Ovary (tissue), 9 donors: ENCODE results near the gene MAP3K7. TPM values are rescaled to one million over a fixed set of nuclear protein-coding genes. Genes with fewer than 3 reads are reported as not detected.
A peak's percentile ranks its signal among the peaks of the same experiment; 100 is the strongest.

Experiments
- DNase-seq, 5 donors: peaks; one replicate each; pipeline ENCODE4 v3.0.0-alpha.2; 2019 to 2020
- H3K27ac ChIP-seq, 2 donors: fragments of 200-600 bp; one replicate each; pipeline versions ENCODE4 v1.5.1 to v1.8.0; 2019 to 2022
- H3K27me3 ChIP-seq: fragments of 200-600 bp; one replicate; pipeline ENCODE4 v1.8.0; 2022
- H3K36me3 ChIP-seq: fragments of 200-600 bp; sonication (generic); one replicate; pipeline ENCODE4 v1.5.1; 2019
- H3K4me1 ChIP-seq: one replicate; pipeline ENCODE4 v1.8.1; 2013; ENCODE audit warnings: mild to moderate bottlenecking, moderate library complexity; ENCODE audit not compliant: insufficient read depth
- H3K4me3 ChIP-seq: fragments of 200-600 bp; sonication (generic); one replicate; pipeline ENCODE4 v1.5.1; 2017
- H3K9me3 ChIP-seq, 2 donors: fragments of 200-600 bp in 1 of 2; sonication (generic) in 1 of 2; one replicate each; pipeline versions ENCODE4 v1.5.1 to v1.8.1; 2013 to 2019; ENCODE audit warnings: mild to moderate bottlenecking in 1 of 2, moderate library complexity in 1 of 2
- EP300 ChIP-seq: sonication (generic); formaldehyde crosslinking; IDR thresholded peaks from one replicate; pipeline ENCODE4 v1.6.1; 2017; ENCODE audit warnings: antibody characterized with exemption
- POLR2A ChIP-seq: fragments of 450-650 bp; IDR thresholded peaks from one replicate; pipeline ENCODE4 v1.6.1; 2017; ENCODE audit warnings: antibody characterized with exemption, mild to moderate bottlenecking, moderate library complexity
- whole genome bisulfite sequencing, 3 donors: extraction: QIAGEN DNeasy Blood & Tissue Kit in 1 of 3; methylation state at CpG; one replicate each; pipeline versions ENCODE4 v1.1.5 to v1.1.7; 2013 to 2017; 5-methylcytosine and 5-hydroxymethylcytosine counted together
- intact Hi-C, 4 donors: fragments of 100-400 bp; cut with DNase I; formaldehyde crosslinking; loops; one replicate each; pipeline versions ENCODE4 v1.11.0 to v1.15.1; 2022 to 2023
- polyA plus RNA-seq, 2 donors: library from polyadenylated mRNA; stranded (reverse); fragments of 200-250 nt in 1 of 2; fragments of 350-450 nt in 1 of 2; fragmentation: Illumina TruSeq in 1 of 2; extraction: RNeasy Lipid Tissue Mini Kit (QIAGEN cat#74804) in 1 of 2; gene quantifications; one replicate each; pipeline ENCODE4 v1.2.3, GENCODE V29; 2013 to 2014
- total RNA-seq, 7 donors: library from RNA; depleted of rRNA in 2 of 7; stranded (reverse); fragments of >200 nt in 2 of 7; fragmentation: NEBNext Ultra II Directional in 3 of 7; extraction: Animal tissue kit (Norgen Biotek cat#: 25700) in 3 of 7; gene quantifications; one replicate each; pipeline versions ENCODE4 v1.1.0 to v1.2.4, GENCODE V29; 2016 to 2023
- TF ChIP-seq, protein P1 (sequence below), 3 donors: fragments of 450-650 bp in 2 of 3; fragments of 200-600 bp in 1 of 3; IDR thresholded peaks; one replicate each; pipeline versions ENCODE4 v1.5.1 to v1.8.0; 2016 to 2022; ENCODE audit warnings: antibody characterized with exemption in 3 of 3, mild to moderate bottlenecking in 1 of 3
- donor health status: DM: no; HTN: no; CAD: no; lungs with moderate emphysema.
- donor health status: DM: no; HTN: no; CAD: no.
- donor health status: Bipolar disorder and iron deficiency.
- donor health status: DM: yes; HTN: yes; CAD: no.
- donor health status: DM: no; HTN: no; CAD: no.
- donor health status: DM: yes; HTN: yes; CAD: no.

The MAP3K7 gene
- total and polyA plus RNA-seq, 9 donors, result 14.1 to 30.5 (median 24.9) TPM

- TF ChIP-seq EP300, result no peak
- TF ChIP-seq, protein P1, sequence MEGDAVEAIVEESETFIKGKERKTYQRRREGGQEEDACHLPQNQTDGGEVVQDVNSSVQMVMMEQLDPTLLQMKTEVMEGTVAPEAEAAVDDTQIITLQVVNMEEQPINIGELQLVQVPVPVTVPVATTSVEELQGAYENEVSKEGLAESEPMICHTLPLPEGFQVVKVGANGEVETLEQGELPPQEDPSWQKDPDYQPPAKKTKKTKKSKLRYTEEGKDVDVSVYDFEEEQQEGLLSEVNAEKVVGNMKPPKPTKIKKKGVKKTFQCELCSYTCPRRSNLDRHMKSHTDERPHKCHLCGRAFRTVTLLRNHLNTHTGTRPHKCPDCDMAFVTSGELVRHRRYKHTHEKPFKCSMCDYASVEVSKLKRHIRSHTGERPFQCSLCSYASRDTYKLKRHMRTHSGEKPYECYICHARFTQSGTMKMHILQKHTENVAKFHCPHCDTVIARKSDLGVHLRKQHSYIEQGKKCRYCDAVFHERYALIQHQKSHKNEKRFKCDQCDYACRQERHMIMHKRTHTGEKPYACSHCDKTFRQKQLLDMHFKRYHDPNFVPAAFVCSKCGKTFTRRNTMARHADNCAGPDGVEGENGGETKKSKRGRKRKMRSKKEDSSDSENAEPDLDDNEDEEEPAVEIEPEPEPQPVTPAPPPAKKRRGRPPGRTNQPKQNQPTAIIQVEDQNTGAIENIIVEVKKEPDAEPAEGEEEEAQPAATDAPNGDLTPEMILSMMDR (IDR thresholded peaks at IDR 0.05), result no peak
- TF ChIP-seq POLR2A, result no peak
- intact Hi-C loops, result no loop called here
- H3K36me3 ChIP-seq, result no peaks in the 10 kb centered on the region
- 51 to 71% (median 57%) methylated on average over 5 of the region's 5 CpGs for WGBS, 3 donors
- H3K27me3 ChIP-seq, result no peaks in the 10 kb centered on the region
- H3K9me3 ChIP-seq, result no peaks in the 10 kb centered on the region
- H3K4me3 ChIP-seq, result no peak overlapping the region
- DNase-seq, result no peak
- H3K27ac ChIP-seq, result no peak overlapping the region
- no peaks in the 10 kb centered on the region for H3K4me1 ChIP-seq
Measured at GRCh38 chr6:90596967-90597539, 10.2 kb upstream of the MAP3K7 start.

GRCh38 chr6:90595854-90596253 is 9.0 kb upstream of the MAP3K7 start:
- H3K4me1 ChIP-seq, result no peaks in the 10 kb centered on the region
- TF ChIP-seq, protein P1 (IDR thresholded peaks at IDR 0.05), result no peak
- TF ChIP-seq POLR2A (no peak), EP300 (no peak)
- no peak overlapping the region for H3K27ac ChIP-seq
- H3K9me3 ChIP-seq, result no peaks in the 10 kb centered on the region
- no peak for DNase-seq
- no peaks in the 10 kb centered on the region for H3K36me3 ChIP-seq
- intact Hi-C loops, result no loop called here
- 55 to 58% (median 56%) methylated on average over 3 of the region's 3 CpGs for WGBS, 3 donors
- no peak overlapping the region for H3K4me3 ChIP-seq
- no peaks in the 10 kb centered on the region for H3K27me3 ChIP-seq

DNA sequence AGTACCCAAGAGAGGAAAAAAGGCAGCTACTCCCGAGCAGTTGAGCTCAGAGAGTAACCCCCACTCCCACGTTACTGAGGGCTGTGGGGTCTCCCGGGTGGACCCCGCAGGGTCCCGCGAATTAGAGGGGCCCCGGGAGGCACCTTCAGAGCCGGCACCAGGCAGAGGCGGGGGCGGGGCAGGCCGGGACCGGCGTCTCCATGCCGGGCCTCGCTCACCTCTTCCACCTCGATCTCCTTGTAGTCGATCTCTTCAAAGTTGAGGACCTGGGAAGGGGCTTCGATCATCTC is 381 bp downstream of the MAP3K7 start:
- 0 to 1% (median 1%) methylated on average over 17 to 18 of the region's 18 CpGs for WGBS, 3 donors
- TF ChIP-seq POLR2A (no peak), EP300 (no peak)
- TF ChIP-seq, protein P1 (IDR thresholded peaks at IDR 0.05), result no peak
- Histone ChIP-seq H3K4me1 (no peaks in the 10 kb centered on the region), H3K4me3 (peak overlapping the region; percentile 93), H3K27me3 (no peaks in the 10 kb centered on the region), H3K9me3 (no peaks in the 10 kb centered on the region), H3K27ac (peak overlapping the region; percentile 78 to 92), H3K36me3 (no peaks in the 10 kb centered on the region)
- DNase-seq, result no peak
- intact Hi-C loops, result no loop called here

- no peaks in the 10 kb centered on the region for H3K27me3 ChIP-seq
- TF ChIP-seq POLR2A, result no peak
- TF ChIP-seq, protein P1 (IDR thresholded peaks at IDR 0.05), result no peak
- no peak for TF ChIP-seq EP300
- no peaks in the 10 kb centered on the region for H3K4me1 ChIP-seq
- intact Hi-C loops, result no loop called here
- H3K27ac ChIP-seq, result no peak overlapping the region
- H3K9me3 ChIP-seq, result no peaks in the 10 kb centered on the region
- H3K36me3 ChIP-seq, result no peaks in the 10 kb centered on the region
- 20 to 48% (median 28%) methylated on average over 2 of the region's 2 CpGs for WGBS, 3 donors
- H3K4me3 ChIP-seq, result no peak overlapping the region
- no peak for DNase-seq
Measured at GRCh38 chr6:90584636-90585255, 2.1 kb downstream of the MAP3K7 start.
